ENCODE data around the gene RHPN2.
"Not testable (repeated sequence)": the region's sequence is repeated elsewhere in the genome, so short reads cannot be mapped to it uniquely, and the experiment has no call there.

The RHPN2 gene

GRCh38 chr19:33063753-33064457, 783 bp downstream of the RHPN2 start:
- DNase-seq: no peak

GRCh38 chr19:33063356-33063752, 1.3 kb downstream of the RHPN2 start:
- DNase-seq: no peak

- no peak for DNase-seq
Observed at GRCh38 chr19:33062902-33063301, 1.8 kb downstream of the RHPN2 start.

GRCh38 chr19:33060586-33060985, 4.1 kb downstream of the RHPN2 start:
- DNase-seq: no peak

- no peak for DNase-seq
Observed at GRCh38 chr19:33055718-33056117, 9.0 kb downstream of the RHPN2 start.

GRCh38 chr19:33054623-33055022, 10.1 kb downstream of the RHPN2 start:
- no peak for DNase-seq

- no peak for DNase-seq
Observed at GRCh38 chr19:33052352-33052972, 12.2 kb downstream of the RHPN2 start.

- no peak for DNase-seq
Observed at GRCh38 chr19:33050110-33050509, 14.6 kb downstream of the RHPN2 start.

GRCh38 chr19:33048806-33049676, 15.6 kb downstream of the RHPN2 start:
- DNase-seq: no peak

- no peak for DNase-seq
Observed at GRCh38 chr19:33047422-33047821, 17.3 kb downstream of the RHPN2 start.

GRCh38 chr19:33041828-33042160, 22.9 kb downstream of the RHPN2 start:
- not testable (repeated sequence) for DNase-seq

GRCh38 chr19:33040994-33041827, 23.5 kb downstream of the RHPN2 start:
- no peak for DNase-seq

GRCh38 chr19:33039815-33040214, 24.9 kb downstream of the RHPN2 start:
- DNase-seq: no peak

GRCh38 chr19:33039108-33039599, 25.5 kb downstream of the RHPN2 start:
- no peak for DNase-seq

GRCh38 chr19:33037168-33038025, 27.3 kb downstream of the RHPN2 start:
- DNase-seq: not testable (repeated sequence)

- not testable (repeated sequence) for DNase-seq
Observed at GRCh38 chr19:33036370-33037167, 28.1 kb downstream of the RHPN2 start.

GRCh38 chr19:33035461-33035860, 29.2 kb downstream of the RHPN2 start:
- no peak for DNase-seq

- no peak for DNase-seq
Observed at GRCh38 chr19:33032218-33032781, 32.4 kb downstream of the RHPN2 start.

GRCh38 chr19:33029746-33030303, 34.9 kb downstream of the RHPN2 start:
- no peak for DNase-seq

GRCh38 chr19:33026602-33027001, 38.1 kb downstream of the RHPN2 start:
- not testable (repeated sequence) for DNase-seq
